ENCODE measurements around the gene EMC6. TPM values are rescaled to one million over a fixed set of nuclear protein-coding genes. Genes with fewer than 3 reads are reported as not detected.

Gene EMC6
- total and polyA plus RNA-seq, 2 of the 13 experiments (the other 11 are each of a cell fraction or from before 2014, with no cell fraction given) = 45.1 to 47.7 TPM

GRCh38 chr17:3669085-3669347, 404 bp downstream of the EMC6 start (continued):
- 0 out of 2 replicates have a peak, but pooled peaks have one; percentile 1 for TF ChIP-seq ZNF329 (CRISPR knock-in tag; IDR thresholded peaks at IDR 0.05; ENCODE audit: low read depth)
- TF ChIP-seq KMT2B (CRISPR knock-in tag; IDR thresholded peaks at IDR 0.05) = no peak
- TF ChIP-seq ZNF784 (CRISPR knock-in tag; IDR thresholded peaks at IDR 0.05; ENCODE audit: borderline replicate concordance) = peak; percentile 42; the same call in 1 of the 2 replicates
- peak; percentile 1; the same call in 1 of the 2 replicates for TF ChIP-seq PHF20 (CRISPR knock-in tag; IDR thresholded peaks at IDR 0.05)
- TF ChIP-seq MXD1 (CRISPR knock-in tag; IDR thresholded peaks at IDR 0.05) = 0 out of 2 replicates have a peak, but pooled peaks have one; percentile 39
- TF ChIP-seq KDM5A (IDR thresholded peaks at IDR 0.05; ENCODE audit: borderline replicate concordance, low read length) = peak; percentile 29; the same call in 1 of the 2 replicates
- TF ChIP-seq KDM5B (CRISPR knock-in tag; IDR thresholded peaks at IDR 0.05; ENCODE audit: borderline replicate concordance) = no peak
- no peak for TF ChIP-seq CEBPG (CRISPR knock-in tag; IDR thresholded peaks at IDR 0.05)
- 0 out of 2 replicates have a peak, but pooled peaks have one; percentile 6 for TF ChIP-seq PRDM4 (CRISPR knock-in tag; IDR thresholded peaks at IDR 0.05; ENCODE audit: borderline replicate concordance)
- 0 out of 2 replicates have a peak, but pooled peaks have one; percentile 14 for TF ChIP-seq ZNF83 (CRISPR knock-in tag; IDR thresholded peaks at IDR 0.05; ENCODE audit: borderline replicate concordance)
- TF ChIP-seq KMT2A (CRISPR knock-in tag; IDR thresholded peaks at IDR 0.05) = peak; percentile 29; the same call in 1 of the 2 replicates
- 0 out of 2 replicates have a peak, but pooled peaks have one; percentile 15 for TF ChIP-seq JUN (CRISPR knock-in tag; IDR thresholded peaks at IDR 0.05)
- TF ChIP-seq IKZF4 (CRISPR knock-in tag; IDR thresholded peaks at IDR 0.05; ENCODE audit: borderline replicate concordance, low read depth, not compliant biosample characterization) = peak; percentile 25
- TF ChIP-seq ZBTB40 (IDR thresholded peaks at IDR 0.05) = no peak
- no peak for TF ChIP-seq ZBTB40 (CRISPR knock-in tag; IDR thresholded peaks at IDR 0.05)
- peak; percentile 30 for TF ChIP-seq AGO2 (optimal IDR thresholded peaks at IDR 0.05; ENCODE audit: low read depth, low read length)
- TF ChIP-seq ZNF274 (CRISPR knock-in tag; IDR thresholded peaks at IDR 0.05) = 0 out of 2 replicates have a peak, but pooled peaks have one; percentile 10
- TF ChIP-seq NRL (CRISPR knock-in tag; IDR thresholded peaks at IDR 0.05; ENCODE audit: borderline replicate concordance) = peak; percentile 6; the same call in 1 of the 2 replicates

All from HepG2 (cell line).